Psoas muscle (tissue), 8 donors: ENCODE data around the gene GAB4. TPM values are rescaled to one million over a fixed set of nuclear protein-coding genes. Genes with fewer than 3 reads are reported as not detected.

Experiments used
- ATAC-seq, 4 donors: fragments of 200-7000 bp; cut with Tn5 transposase; one replicate each; pipeline ENCODE4 v1.9.1; 2020; ENCODE audit warnings: moderate library complexity in 3 of 4, mild to moderate bottlenecking in 2 of 4
- DNase-seq, 2 donors: peaks; one replicate each; pipeline ENCODE4 v3.0.0-alpha.2; 2020
- H3K27ac ChIP-seq: fragments of 200-600 bp; one replicate; pipeline ENCODE4 v1.8.0; 2022
- H3K27me3 ChIP-seq, 3 donors: fragments of 200-600 bp in 1 of 3; one replicate each; pipeline versions ENCODE4 v1.6.1 to v1.8.0; 2013 to 2022; ENCODE audit warnings: low read length in 2 of 3, mild to moderate bottlenecking in 2 of 3, moderate library complexity in 1 of 3; ENCODE audit not compliant: insufficient read depth in 3 of 3
- H3K36me3 ChIP-seq, 2 donors: fragments of 200-600 bp in 1 of 2; one replicate each; pipeline versions ENCODE4 v1.6.1 to v1.8.0; 2013 to 2022; ENCODE audit warnings: low read depth in 1 of 2, mild to moderate bottlenecking in 1 of 2, moderate library complexity in 1 of 2; ENCODE audit not compliant: insufficient read depth in 1 of 2
- H3K4me1 ChIP-seq: fragments of 200-600 bp; one replicate; pipeline ENCODE4 v1.8.0; 2022
- H3K4me3 ChIP-seq: fragments of 200-600 bp; one replicate; pipeline ENCODE4 v1.8.0; 2022; ENCODE audit warnings: mild to moderate bottlenecking
- H3K9me3 ChIP-seq: fragments of 200-600 bp; one replicate; pipeline ENCODE4 v1.8.0; 2022
- CTCF ChIP-seq: fragments of 200-600 bp; IDR thresholded peaks from one replicate; pipeline ENCODE4 v1.8.0; 2022; ENCODE audit warnings: antibody characterized with exemption
- WGBS, 3 donors: extraction: QIAGEN DNeasy Blood & Tissue Kit; methylation state at CpG; one replicate each; pipeline versions ENCODE4 v1.1.6 to v1.1.7; 2013; 5-methylcytosine and 5-hydroxymethylcytosine counted together
- intact Hi-C, 2 donors: fragments of 100-400 bp; cut with DNase I; formaldehyde crosslinking; loops; one replicate each; pipeline versions ENCODE4 v1.11.0 to v1.14.2; 2022
- polyA plus RNA-seq, 3 donors: library from polyadenylated mRNA; stranded (reverse); fragments of 200-250 nt; gene quantifications; one replicate each; pipeline ENCODE4 v1.2.3, GENCODE V29; 2013
- total RNA-seq, 4 donors: library from RNA; stranded (reverse); fragmentation: NEBNext Ultra II Directional in 2 of 4; extraction: Animal tissue kit (Norgen Biotek cat#: 25700) in 2 of 4; gene quantifications; one replicate each; pipeline versions ENCODE4 v1.2.1 to v1.2.4, GENCODE V29; 2021 to 2023
- donor health status: healthy with polysubstance abuse.
- donor health status: DM: no; HTN: no; CAD: no; lungs with moderate emphysema.
- donor health status: Bipolar disorder and iron deficiency.
- donor health status: healthy.
- donor health status: DM: yes; HTN: yes; CAD: no.
- donor health status: DM: no; HTN: no; CAD: no.
- donor health status: DM: no; HTN: no; CAD: no.
- donor health status: DM: yes; HTN: yes; CAD: no.

The GAB4 gene
- total and polyA plus RNA-seq, 7 donors, result not detected

GRCh38 chr22:16933291-16934282 is 74.4 kb downstream of the GAB4 start:
- Histone ChIP-seq H3K4me3 (no peak overlapping the region), H3K4me1 (no peaks in the 10 kb centered on the region), H3K36me3 (no peaks in the 10 kb centered on the region), H3K27ac (no peak overlapping the region), H3K9me3 (no peaks in the 10 kb centered on the region), H3K27me3 (peaks cover 0 to 3% (median 1%) of the 10 kb centered on the region in 3 donors)
- intact Hi-C loops, result no loop called here
- DNase-seq (no peak), ATAC-seq (no peak)
- WGBS, 3 donors, result 28 to 49% (median 44%) methylated on average over 6 to 7 of the region's 7 CpGs
- no peak for TF ChIP-seq CTCF

- peak; percentile 36 for TF ChIP-seq CTCF
- DNase-seq (no peak), ATAC-seq (peak in 1 of 4 donors; percentile 42)
- intact Hi-C loops, result no loop called here
- no peak overlapping the region for H3K27ac ChIP-seq
- H3K27me3 ChIP-seq, result peaks cover 0 to 11% (median 3%) of the 10 kb centered on the region in 3 donors
- H3K4me1 ChIP-seq, result no peaks in the 10 kb centered on the region
- no peaks in the 10 kb centered on the region for H3K9me3 ChIP-seq
- H3K4me3 ChIP-seq, result no peak overlapping the region
- 37 to 41% (median 41%) methylated on average over 3 of the region's 3 CpGs for WGBS, 3 donors
- no peaks in the 10 kb centered on the region for H3K36me3 ChIP-seq
Measured at GRCh38 chr22:16932577-16932976, 75.4 kb downstream of the GAB4 start.

GRCh38 chr22:16925407-16925966 is 82.5 kb downstream of the GAB4 start:
- Histone ChIP-seq H3K27me3 (peaks cover 0 to 20% (median 4%) of the 10 kb centered on the region in 3 donors), H3K36me3 (no peaks in the 10 kb centered on the region), H3K27ac (no peak overlapping the region), H3K4me1 (no peaks in the 10 kb centered on the region), H3K4me3 (no peak overlapping the region), H3K9me3 (no peaks in the 10 kb centered on the region)
- no peak for DNase-seq
- intact Hi-C loops, result loop anchor here in 1 of 2 donors (10.0 kb wide), 1 partner anchor 59 kb away; no protein-coding TSS in a partner anchor
- 74 to 75% (median 75%) methylated on average over 4 of the region's 4 CpGs for WGBS, 3 donors
- no peak for ATAC-seq
- no peak for TF ChIP-seq CTCF

- Histone ChIP-seq H3K36me3 (no peaks in the 10 kb centered on the region), H3K4me1 (no peaks in the 10 kb centered on the region), H3K4me3 (no peak overlapping the region), H3K27me3 (peaks cover 0 to 11% (median 4%) of the 10 kb centered on the region in 3 donors), H3K9me3 (no peaks in the 10 kb centered on the region), H3K27ac (no peak overlapping the region)
- 49 to 67% (median 66%) methylated on average over 1 of the region's 1 CpG for WGBS, 3 donors
- ATAC-seq (no peak), DNase-seq (no peak)
- intact Hi-C loops, result loop anchor here in 1 of 2 donors (10.0 kb wide), 1 partner anchor 62 kb away; no protein-coding TSS in a partner anchor
- TF ChIP-seq CTCF, result no peak
Measured at GRCh38 chr22:16922706-16923105, 85.3 kb downstream of the GAB4 start.
